Endothelial cell of umbilical vein (primary cell): ENCODE results near the gene ERGIC1.

Experiments
- EZH2 ChIP-seq: IDR thresholded peaks from 2 replicates; pipeline ENCODE4 v1.6.1; 2012; ENCODE audit warnings: borderline replicate concordance, low read depth, mild to moderate bottlenecking, moderate library complexity, low read length, inconsistent platforms; ENCODE audit not compliant: severe bottlenecking
- FOS ChIP-seq: IDR thresholded peaks from 2 replicates; pipeline ENCODE4 v1.6.1; 2011; ENCODE audit warnings: mild to moderate bottlenecking, low read length, moderate library complexity, borderline replicate concordance; ENCODE audit not compliant: insufficient read depth
- MYC ChIP-seq: IDR thresholded peaks from one replicate; pipeline ENCODE4 v1.6.1; 2011; ENCODE audit warnings: mild to moderate bottlenecking, low read depth, low read length
- POLR2A ChIP-seq: IDR thresholded peaks from 2 replicates; pipeline ENCODE4 v1.6.1; 2012; ENCODE audit warnings: low read depth, mild to moderate bottlenecking, control low read depth, low read length
- POLR2AphosphoS5 ChIP-seq: IDR thresholded peaks from 2 replicates; pipeline ENCODE4 v1.6.1; 2012; ENCODE audit warnings: low read depth, mild to moderate bottlenecking, control low read depth, low read length, moderate library complexity; ENCODE audit not compliant: insufficient read depth
- TF ChIP-seq, protein P1 (sequence below), 2 donors: IDR thresholded peaks; 1 replicate in 1 of 2; 2 replicates in 1 of 2; pipeline ENCODE4 v1.5.1; 2011; ENCODE audit warnings: low read length in 2 of 2, mild to moderate bottlenecking in 2 of 2, moderate library complexity in 2 of 2, control low read depth in 1 of 2, inconsistent platforms in 1 of 2, low read depth in 1 of 2; ENCODE audit not compliant: insufficient read depth in 1 of 2; ENCODE audit errors: extremely low read depth in 1 of 2
- TF ChIP-seq, protein P2 (sequence below): IDR thresholded peaks from 2 replicates; pipeline ENCODE4 v1.6.1; 2011; ENCODE audit not compliant: insufficient read depth, insufficient read length

DNA sequence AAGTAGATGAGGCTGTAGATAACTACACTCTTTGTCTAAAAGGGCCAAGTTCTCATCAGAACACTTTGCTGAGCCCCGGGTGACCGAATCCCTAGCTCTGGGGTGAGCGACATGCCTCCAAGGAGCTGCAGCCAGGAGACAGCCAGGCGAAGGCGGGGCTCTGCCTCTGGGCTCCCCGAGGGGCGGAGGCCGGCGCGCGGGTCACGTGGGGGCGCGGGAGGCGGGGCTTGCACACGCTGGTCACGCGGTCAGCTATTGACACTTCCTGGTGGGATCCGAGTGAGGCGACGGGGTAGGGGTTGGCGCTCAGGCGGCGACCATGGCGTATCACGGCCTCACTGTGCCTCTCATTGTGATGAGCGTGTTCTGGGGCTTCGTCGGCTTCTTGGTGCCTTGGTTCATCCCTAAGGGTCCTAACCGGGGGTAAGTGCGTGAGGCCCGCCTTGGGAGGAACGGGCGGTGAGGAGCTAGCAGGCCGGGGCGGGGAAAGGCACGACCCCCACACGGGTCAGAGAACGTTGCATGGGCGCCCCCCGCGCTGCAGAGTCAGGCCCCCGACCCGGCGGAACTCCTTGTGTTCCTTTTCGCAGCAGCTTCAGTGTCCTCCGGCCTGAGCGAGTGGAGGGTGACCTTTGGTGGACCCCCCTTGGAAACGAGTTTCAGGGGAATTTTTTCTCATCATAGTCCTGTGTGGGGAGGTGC lies 149.6 kb downstream of the ERGIC1 start, which contains the start of gene ATP6V0E1:
- TF ChIP-seq POLR2A (peak; percentile 91), MYC (no peak), POLR2AphosphoS5 (peak; percentile 61), EZH2 (no peak), FOS (no peak)
- TF ChIP-seq, protein P1, sequence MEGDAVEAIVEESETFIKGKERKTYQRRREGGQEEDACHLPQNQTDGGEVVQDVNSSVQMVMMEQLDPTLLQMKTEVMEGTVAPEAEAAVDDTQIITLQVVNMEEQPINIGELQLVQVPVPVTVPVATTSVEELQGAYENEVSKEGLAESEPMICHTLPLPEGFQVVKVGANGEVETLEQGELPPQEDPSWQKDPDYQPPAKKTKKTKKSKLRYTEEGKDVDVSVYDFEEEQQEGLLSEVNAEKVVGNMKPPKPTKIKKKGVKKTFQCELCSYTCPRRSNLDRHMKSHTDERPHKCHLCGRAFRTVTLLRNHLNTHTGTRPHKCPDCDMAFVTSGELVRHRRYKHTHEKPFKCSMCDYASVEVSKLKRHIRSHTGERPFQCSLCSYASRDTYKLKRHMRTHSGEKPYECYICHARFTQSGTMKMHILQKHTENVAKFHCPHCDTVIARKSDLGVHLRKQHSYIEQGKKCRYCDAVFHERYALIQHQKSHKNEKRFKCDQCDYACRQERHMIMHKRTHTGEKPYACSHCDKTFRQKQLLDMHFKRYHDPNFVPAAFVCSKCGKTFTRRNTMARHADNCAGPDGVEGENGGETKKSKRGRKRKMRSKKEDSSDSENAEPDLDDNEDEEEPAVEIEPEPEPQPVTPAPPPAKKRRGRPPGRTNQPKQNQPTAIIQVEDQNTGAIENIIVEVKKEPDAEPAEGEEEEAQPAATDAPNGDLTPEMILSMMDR (IDR thresholded peaks at IDR 0.05; ENCODE audit: extremely low read depth in 1 of 2, insufficient read depth in 1 of 2, low read depth in 1 of 2, low read length in 2 of 2), result no peak
- TF ChIP-seq, protein P2, sequence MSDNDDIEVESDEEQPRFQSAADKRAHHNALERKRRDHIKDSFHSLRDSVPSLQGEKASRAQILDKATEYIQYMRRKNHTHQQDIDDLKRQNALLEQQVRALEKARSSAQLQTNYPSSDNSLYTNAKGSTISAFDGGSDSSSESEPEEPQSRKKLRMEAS, result peak; percentile 97
